Activated naive CD8-positive, alpha-beta T cell (primary cell): ENCODE data around the gene CCDC74B.
"Not testable (repeated sequence)": the region's sequence is repeated elsewhere in the genome, so short reads cannot be mapped to it uniquely, and the experiment has no call there.

Source experiments
- H3K27ac Mint-ChIP-seq: one replicate; pipeline ENCODE4 v1.8.0; 2021; ENCODE audit warnings: mixed read lengths
- H3K27me3 Mint-ChIP-seq: one replicate; pipeline ENCODE4 v1.8.0; 2021; ENCODE audit warnings: mixed read lengths
- H3K36me3 Mint-ChIP-seq: one replicate; pipeline ENCODE4 v1.8.0; 2021; ENCODE audit warnings: mixed read lengths
- H3K4me1 Mint-ChIP-seq: one replicate; pipeline ENCODE4 v1.8.0; 2021; ENCODE audit warnings: low read depth, mixed read lengths
- H3K4me3 Mint-ChIP-seq: one replicate; pipeline ENCODE4 v1.8.0; 2021; ENCODE audit warnings: mild to moderate bottlenecking, mixed read lengths
- H3K9me3 Mint-ChIP-seq: one replicate; pipeline ENCODE4 v1.8.0; 2021; ENCODE audit warnings: low read depth, mixed read lengths

CCDC74B gene

GRCh38 chr2:130102597-130103363, 42.1 kb downstream of the CCDC74B start:
- H3K4me1 Mint-ChIP-seq, H3K9me3 Mint-ChIP-seq, H3K27me3 Mint-ChIP-seq, H3K36me3 Mint-ChIP-seq, H3K27ac Mint-ChIP-seq, H3K4me3 Mint-ChIP-seq: not testable (repeated sequence)
